WI38 (cell line): ENCODE results near the gene PPME1.

Experiments
- H3K4me3 ChIP-seq: 2 replicates; pipeline ENCODE4 v1.5.1; 2011; ENCODE audit warnings: low read depth, mild to moderate bottlenecking, control low read depth, low read length
- CTCF ChIP-seq: IDR thresholded peaks from 2 replicates; pipeline ENCODE4 v1.5.1; 2012; ENCODE audit warnings: low read depth, mild to moderate bottlenecking, control low read depth, low read length

Gene PPME1

GRCh38 chr11:74204701-74205100 is 33.6 kb downstream of the PPME1 start:
- no peak overlapping the region for H3K4me3 ChIP-seq
- no peak for TF ChIP-seq CTCF

DNA sequence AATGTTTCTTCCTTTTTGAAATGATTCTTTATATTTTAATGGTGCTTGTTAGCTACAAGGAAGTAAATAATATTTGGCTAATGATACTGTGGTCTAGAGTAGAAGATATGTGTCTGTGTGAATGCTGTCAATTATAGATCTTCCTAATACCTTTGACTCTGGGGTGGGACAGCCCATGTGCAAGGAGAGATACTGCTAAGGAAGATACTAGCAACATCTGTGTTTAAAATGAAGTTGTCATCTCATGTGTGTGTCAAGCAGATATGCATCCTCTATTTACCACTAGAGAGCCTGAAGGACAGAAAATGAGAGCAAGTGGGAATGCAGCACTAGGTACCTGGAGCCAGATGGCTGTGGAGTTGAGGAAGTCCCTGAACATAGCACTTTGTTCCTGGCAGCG is 34.1 kb downstream of the PPME1 start:
- no peak for TF ChIP-seq CTCF
- no peak overlapping the region for H3K4me3 ChIP-seq

DNA sequence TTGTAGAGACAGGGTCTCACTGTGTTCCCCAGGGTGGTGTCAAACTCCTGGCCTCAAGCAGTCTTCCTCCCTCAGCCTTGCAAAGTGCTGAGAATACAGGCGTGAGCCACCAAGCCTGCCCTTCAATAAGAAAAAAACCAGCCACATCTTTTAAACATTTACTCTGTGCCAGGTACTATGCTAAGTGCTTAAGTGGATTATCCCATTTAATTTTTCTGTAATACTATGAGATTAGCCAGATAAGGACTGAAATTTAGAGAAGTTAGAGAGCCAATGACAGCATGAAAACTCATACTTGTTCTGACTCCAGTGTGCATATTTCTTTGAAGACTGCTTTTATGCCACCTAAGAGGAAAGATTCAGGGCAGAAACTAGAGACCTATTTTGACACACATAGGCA is 35.7 kb downstream of the PPME1 start:
- TF ChIP-seq CTCF = no peak
- H3K4me3 ChIP-seq = no peak overlapping the region

- TF ChIP-seq CTCF = no peak
Measured at GRCh38 chr11:74208507-74208906, 37.4 kb downstream of the PPME1 start.

GRCh38 chr11:74212533-74212932 is 41.4 kb downstream of the PPME1 start:
- H3K4me3 ChIP-seq = no peak overlapping the region
- TF ChIP-seq CTCF = no peak

More at GRCh38 chr11:74208507-74208906, 37.4 kb downstream of the PPME1 start:
- no peak overlapping the region for H3K4me3 ChIP-seq

GRCh38 chr11:74220376-74220775 is 49.3 kb downstream of the PPME1 start:
- TF ChIP-seq CTCF = no peak
- H3K4me3 ChIP-seq = no peak overlapping the region

DNA sequence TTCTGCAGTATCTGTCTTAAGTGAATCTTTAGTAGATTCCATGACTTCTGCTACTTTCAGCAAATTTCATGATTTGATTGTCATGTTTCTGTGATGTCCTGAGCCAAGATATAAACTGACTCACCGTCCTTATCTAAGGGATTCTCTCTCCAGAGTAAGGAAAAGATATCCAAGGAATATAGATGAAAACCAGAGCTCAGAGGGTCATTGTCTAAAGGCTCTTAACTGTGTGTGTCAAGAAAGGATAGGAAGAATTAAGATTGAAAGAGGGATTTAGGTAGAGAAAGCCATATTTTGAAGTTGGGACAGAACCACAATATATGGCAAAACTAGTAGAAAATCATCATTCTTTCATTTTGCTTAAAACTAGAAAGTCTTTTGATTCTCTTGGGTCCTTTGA is 50.7 kb downstream of the PPME1 start:
- no peak for TF ChIP-seq CTCF
- H3K4me3 ChIP-seq = no peak overlapping the region
